ENCODE results near the gene ADAM19.
A peak's percentile ranks its signal among the peaks of the same experiment; 100 is the strongest.

Gene ADAM19

GRCh38 chr5:157562111-157562581 is 13.4 kb downstream of the ADAM19 start:
- DNase-seq (ENCODE audit: low spot score) = peak; percentile 76

GRCh38 chr5:157561110-157561509 is 14.5 kb downstream of the ADAM19 start:
- no peak for DNase-seq (ENCODE audit: low spot score)

- DNase-seq (ENCODE audit: low spot score) = no peak
Observed at GRCh38 chr5:157559301-157559700, 16.3 kb downstream of the ADAM19 start.

GRCh38 chr5:157558681-157559080 is 16.9 kb downstream of the ADAM19 start:
- DNase-seq (ENCODE audit: low spot score) = no peak

GRCh38 chr5:157558041-157558595 is 17.5 kb downstream of the ADAM19 start:
- no peak for DNase-seq (ENCODE audit: low spot score)

GRCh38 chr5:157556615-157557418 is 18.8 kb downstream of the ADAM19 start:
- no peak for DNase-seq (ENCODE audit: low spot score)

- DNase-seq (ENCODE audit: low spot score) = no peak
Observed at GRCh38 chr5:157555037-157555640, 20.4 kb downstream of the ADAM19 start.

- DNase-seq (ENCODE audit: low spot score) = peak; percentile 58
Observed at GRCh38 chr5:157554179-157555036, 21.2 kb downstream of the ADAM19 start.

GRCh38 chr5:157552650-157553049 is 22.9 kb downstream of the ADAM19 start:
- no peak for DNase-seq (ENCODE audit: low spot score)

GRCh38 chr5:157550663-157551062 is 24.9 kb downstream of the ADAM19 start:
- DNase-seq (ENCODE audit: low spot score) = no peak

GRCh38 chr5:157549954-157550549 is 25.5 kb downstream of the ADAM19 start:
- no peak for DNase-seq (ENCODE audit: low spot score)

- DNase-seq (ENCODE audit: low spot score) = no peak
Observed at GRCh38 chr5:157549283-157549629, 26.3 kb downstream of the ADAM19 start.

GRCh38 chr5:157548513-157549282 is 26.9 kb downstream of the ADAM19 start:
- no peak for DNase-seq (ENCODE audit: low spot score)

GRCh38 chr5:157547941-157548512 is 27.5 kb downstream of the ADAM19 start:
- DNase-seq (ENCODE audit: low spot score) = no peak

- no peak for DNase-seq (ENCODE audit: low spot score)
Observed at GRCh38 chr5:157546456-157547100, 29.0 kb downstream of the ADAM19 start.

GRCh38 chr5:157545610-157546310 is 29.8 kb downstream of the ADAM19 start:
- DNase-seq (ENCODE audit: low spot score) = no peak

GRCh38 chr5:157544623-157544989 is 31.0 kb downstream of the ADAM19 start:
- no peak for DNase-seq (ENCODE audit: low spot score)

- DNase-seq (ENCODE audit: low spot score) = peak; percentile 76
Observed at GRCh38 chr5:157543825-157544622, 31.6 kb downstream of the ADAM19 start.
